GM23338 (cell line): ENCODE data around the gene CENPX.

ENCODE experiments used
- CREB1 ChIP-seq: fragments of 250-450 bp; sonication (Bioruptor Pico); IDR thresholded peaks from 2 replicates; pipeline ENCODE4 v1.5.0; 2020; ENCODE audit warnings: low read depth, mild to moderate bottlenecking, moderate library complexity
- CTCF ChIP-seq, 2 experiments: fragments of 200-600 bp in 1 of 2; sonication (generic) in 1 of 2; conservative IDR thresholded peaks; 2 replicates each; pipeline versions ENCODE4 v1.5.1 to v1.6.1; 2016 to 2017; ENCODE audit warnings: antibody characterized with exemption in 2 of 2, low read depth in 2 of 2, mild to moderate bottlenecking in 2 of 2, moderate library complexity in 1 of 2
- ETS1 ChIP-seq: IDR thresholded peaks from 2 replicates; pipeline ENCODE4 v1.6.1; 2016; ENCODE audit warnings: antibody characterized with exemption
- EZH2 ChIP-seq: fragments of 200-600 bp; sonication (generic); IDR thresholded peaks from one replicate; pipeline ENCODE4 v1.8.0; 2017; ENCODE audit warnings: antibody characterized with exemption, mild to moderate bottlenecking, low read depth; ENCODE audit not compliant: unreplicated experiment
- EZH2phosphoT487 ChIP-seq: fragments of 200-600 bp; sonication (generic); IDR thresholded peaks from one replicate; pipeline ENCODE4 v1.8.1; 2018; ENCODE audit warnings: antibody characterized with exemption; ENCODE audit not compliant: unreplicated experiment
- JUNB ChIP-seq: IDR thresholded peaks from one replicate; pipeline ENCODE4 v1.6.1; 2016; ENCODE audit warnings: antibody characterized with exemption; ENCODE audit not compliant: unreplicated experiment
- POLR2AphosphoS5 ChIP-seq: IDR thresholded peaks from 2 replicates; pipeline ENCODE4 v1.6.1; 2016; ENCODE audit warnings: antibody characterized with exemption, low read depth
- ZNF114 ChIP-seq: fragments of 250-450 bp; sonication (Bioruptor Pico); IDR thresholded peaks from 2 replicates; pipeline ENCODE4 v1.5.0; 2020; ENCODE audit warnings: mild to moderate bottlenecking, moderate library complexity
- TF ChIP-seq, protein P1 (sequence below): IDR thresholded peaks from one replicate; pipeline ENCODE4 v1.6.1; 2018; ENCODE audit warnings: antibody characterized with exemption; ENCODE audit not compliant: unreplicated experiment
- TF ChIP-seq, protein P2 (sequence below): fragments of 250-450 bp; sonication (Bioruptor Pico); IDR thresholded peaks from 2 replicates; pipeline ENCODE4 v1.5.0; 2020; ENCODE audit warnings: mild to moderate bottlenecking, moderate library complexity

DNA sequence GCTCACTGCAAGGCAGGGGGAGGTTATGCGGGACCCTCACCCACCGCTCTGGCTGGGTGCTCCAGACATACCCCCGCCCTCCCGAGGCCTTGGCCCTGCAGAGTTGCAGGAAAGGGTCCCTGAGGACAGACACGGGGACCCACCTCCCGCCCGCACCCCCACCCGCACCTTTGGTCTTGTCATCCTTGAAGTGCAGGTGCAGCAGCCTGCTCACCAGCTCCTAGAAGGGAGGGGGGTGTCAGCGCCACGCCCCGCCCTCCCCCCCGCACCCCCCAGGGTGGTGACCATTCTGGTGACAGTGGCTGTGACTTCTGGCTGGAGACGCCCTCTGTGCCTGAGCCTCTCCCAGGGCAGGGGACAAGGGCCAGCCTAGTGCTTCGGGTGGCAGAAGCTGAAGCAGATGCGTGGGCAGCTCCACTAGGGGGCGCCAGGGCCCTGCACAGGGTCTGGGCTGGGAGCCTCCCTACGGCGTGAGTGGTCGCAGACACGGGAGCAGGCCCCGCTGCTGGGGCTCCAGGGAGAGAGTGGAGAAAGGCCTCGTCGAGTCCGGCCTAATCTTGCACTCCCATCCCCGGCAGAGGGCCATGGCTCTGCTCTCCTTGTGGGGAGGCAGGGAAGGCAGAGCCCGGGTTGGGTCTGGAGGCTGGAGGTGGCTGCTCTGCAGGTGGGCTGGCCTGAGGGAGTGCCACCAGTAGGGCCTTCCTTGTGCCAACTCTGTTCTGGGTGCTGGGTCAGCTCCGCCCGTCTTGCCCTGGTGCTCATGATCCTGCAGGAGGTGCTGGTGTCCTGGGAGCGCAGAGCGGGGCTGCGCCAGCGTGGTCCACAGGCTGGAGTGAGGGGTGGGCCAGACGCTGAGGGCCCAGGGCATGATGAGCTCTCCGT, 2.7 kb downstream of the CENPX start:
- peak; percentile 77 to 95 for TF ChIP-seq CTCF (conservative IDR thresholded peaks at IDR 0.05; ENCODE audit: low read depth in 2 of 2)
- peak; percentile 49; the same call in 1 of the 2 replicates for TF ChIP-seq POLR2AphosphoS5
- TF ChIP-seq JUNB = no peak
- TF ChIP-seq EZH2phosphoT487 = no peak
- TF ChIP-seq CREB1 (CRISPR knock-in tag) = no peak
- no peak for TF ChIP-seq ZNF114
- TF ChIP-seq, protein P1, sequence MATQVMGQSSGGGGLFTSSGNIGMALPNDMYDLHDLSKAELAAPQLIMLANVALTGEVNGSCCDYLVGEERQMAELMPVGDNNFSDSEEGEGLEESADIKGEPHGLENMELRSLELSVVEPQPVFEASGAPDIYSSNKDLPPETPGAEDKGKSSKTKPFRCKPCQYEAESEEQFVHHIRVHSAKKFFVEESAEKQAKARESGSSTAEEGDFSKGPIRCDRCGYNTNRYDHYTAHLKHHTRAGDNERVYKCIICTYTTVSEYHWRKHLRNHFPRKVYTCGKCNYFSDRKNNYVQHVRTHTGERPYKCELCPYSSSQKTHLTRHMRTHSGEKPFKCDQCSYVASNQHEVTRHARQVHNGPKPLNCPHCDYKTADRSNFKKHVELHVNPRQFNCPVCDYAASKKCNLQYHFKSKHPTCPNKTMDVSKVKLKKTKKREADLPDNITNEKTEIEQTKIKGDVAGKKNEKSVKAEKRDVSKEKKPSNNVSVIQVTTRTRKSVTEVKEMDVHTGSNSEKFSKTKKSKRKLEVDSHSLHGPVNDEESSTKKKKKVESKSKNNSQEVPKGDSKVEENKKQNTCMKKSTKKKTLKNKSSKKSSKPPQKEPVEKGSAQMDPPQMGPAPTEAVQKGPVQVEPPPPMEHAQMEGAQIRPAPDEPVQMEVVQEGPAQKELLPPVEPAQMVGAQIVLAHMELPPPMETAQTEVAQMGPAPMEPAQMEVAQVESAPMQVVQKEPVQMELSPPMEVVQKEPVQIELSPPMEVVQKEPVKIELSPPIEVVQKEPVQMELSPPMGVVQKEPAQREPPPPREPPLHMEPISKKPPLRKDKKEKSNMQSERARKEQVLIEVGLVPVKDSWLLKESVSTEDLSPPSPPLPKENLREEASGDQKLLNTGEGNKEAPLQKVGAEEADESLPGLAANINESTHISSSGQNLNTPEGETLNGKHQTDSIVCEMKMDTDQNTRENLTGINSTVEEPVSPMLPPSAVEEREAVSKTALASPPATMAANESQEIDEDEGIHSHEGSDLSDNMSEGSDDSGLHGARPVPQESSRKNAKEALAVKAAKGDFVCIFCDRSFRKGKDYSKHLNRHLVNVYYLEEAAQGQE = no peak
- TF ChIP-seq EZH2 = no peak
- TF ChIP-seq ETS1 = no peak
- TF ChIP-seq, protein P2, sequence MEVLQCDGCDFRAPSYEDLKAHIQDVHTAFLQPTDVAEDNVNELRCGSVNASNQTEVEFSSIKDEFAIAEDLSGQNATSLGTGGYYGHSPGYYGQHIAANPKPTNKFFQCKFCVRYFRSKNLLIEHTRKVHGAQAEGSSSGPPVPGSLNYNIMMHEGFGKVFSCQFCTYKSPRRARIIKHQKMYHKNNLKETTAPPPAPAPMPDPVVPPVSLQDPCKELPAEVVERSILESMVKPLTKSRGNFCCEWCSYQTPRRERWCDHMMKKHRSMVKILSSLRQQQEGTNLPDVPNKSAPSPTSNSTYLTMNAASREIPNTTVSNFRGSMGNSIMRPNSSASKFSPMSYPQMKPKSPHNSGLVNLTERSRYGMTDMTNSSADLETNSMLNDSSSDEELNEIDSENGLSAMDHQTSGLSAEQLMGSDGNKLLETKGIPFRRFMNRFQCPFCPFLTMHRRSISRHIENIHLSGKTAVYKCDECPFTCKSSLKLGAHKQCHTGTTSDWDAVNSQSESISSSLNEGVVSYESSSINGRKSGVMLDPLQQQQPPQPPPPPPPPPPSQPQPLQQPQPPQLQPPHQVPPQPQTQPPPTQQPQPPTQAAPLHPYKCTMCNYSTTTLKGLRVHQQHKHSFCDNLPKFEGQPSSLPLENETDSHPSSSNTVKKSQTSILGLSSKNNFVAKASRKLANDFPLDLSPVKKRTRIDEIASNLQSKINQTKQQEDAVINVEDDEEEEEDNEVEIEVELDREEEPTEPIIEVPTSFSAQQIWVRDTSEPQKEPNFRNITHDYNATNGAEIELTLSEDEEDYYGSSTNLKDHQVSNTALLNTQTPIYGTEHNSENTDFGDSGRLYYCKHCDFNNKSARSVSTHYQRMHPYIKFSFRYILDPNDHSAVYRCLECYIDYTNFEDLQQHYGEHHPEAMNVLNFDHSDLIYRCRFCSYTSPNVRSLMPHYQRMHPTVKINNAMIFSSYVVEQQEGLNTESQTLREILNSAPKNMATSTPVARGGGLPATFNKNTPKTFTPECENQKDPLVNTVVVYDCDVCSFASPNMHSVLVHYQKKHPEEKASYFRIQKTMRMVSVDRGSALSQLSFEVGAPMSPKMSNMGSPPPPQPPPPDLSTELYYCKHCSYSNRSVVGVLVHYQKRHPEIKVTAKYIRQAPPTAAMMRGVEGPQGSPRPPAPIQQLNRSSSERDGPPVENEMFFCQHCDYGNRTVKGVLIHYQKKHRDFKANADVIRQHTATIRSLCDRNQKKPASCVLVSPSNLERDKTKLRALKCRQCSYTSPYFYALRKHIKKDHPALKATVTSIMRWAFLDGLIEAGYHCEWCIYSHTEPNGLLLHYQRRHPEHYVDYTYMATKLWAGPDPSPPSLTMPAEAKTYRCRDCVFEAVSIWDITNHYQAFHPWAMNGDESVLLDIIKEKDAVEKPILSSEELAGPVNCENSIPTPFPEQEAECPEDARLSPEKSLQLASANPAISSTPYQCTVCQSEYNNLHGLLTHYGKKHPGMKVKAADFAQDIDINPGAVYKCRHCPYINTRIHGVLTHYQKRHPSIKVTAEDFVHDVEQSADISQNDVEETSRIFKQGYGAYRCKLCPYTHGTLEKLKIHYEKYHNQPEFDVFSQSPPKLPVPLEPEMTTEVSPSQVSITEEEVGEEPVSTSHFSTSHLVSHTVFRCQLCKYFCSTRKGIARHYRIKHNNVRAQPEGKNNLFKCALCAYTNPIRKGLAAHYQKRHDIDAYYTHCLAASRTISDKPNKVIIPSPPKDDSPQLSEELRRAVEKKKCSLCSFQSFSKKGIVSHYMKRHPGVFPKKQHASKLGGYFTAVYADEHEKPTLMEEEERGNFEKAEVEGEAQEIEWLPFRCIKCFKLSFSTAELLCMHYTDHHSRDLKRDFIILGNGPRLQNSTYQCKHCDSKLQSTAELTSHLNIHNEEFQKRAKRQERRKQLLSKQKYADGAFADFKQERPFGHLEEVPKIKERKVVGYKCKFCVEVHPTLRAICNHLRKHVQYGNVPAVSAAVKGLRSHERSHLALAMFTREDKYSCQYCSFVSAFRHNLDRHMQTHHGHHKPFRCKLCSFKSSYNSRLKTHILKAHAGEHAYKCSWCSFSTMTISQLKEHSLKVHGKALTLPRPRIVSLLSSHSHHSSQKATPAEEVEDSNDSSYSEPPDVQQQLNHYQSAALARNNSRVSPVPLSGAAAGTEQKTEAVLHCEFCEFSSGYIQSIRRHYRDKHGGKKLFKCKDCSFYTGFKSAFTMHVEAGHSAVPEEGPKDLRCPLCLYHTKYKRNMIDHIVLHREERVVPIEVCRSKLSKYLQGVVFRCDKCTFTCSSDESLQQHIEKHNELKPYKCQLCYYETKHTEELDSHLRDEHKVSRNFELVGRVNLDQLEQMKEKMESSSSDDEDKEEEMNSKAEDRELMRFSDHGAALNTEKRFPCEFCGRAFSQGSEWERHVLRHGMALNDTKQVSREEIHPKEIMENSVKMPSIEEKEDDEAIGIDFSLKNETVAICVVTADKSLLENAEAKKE = no peak
